NCI-H1048 (cell line): ENCODE measurements around the gene GPR132.
"Not testable (repeated sequence)": the region's sequence is repeated elsewhere in the genome, so short reads cannot be mapped to it uniquely, and the experiment has no call there.

Experiments used
- DNase-seq: peaks from one replicate; lab custom pipeline; 2025; lab: John Stamatoyannopoulos, UW

Gene GPR132

GRCh38 chr14:105041841-105042765, 23.1 kb downstream of the GPR132 start:
- no peak for DNase-seq

- no peak for DNase-seq
Observed at GRCh38 chr14:105039458-105040205, 25.6 kb downstream of the GPR132 start.

GRCh38 chr14:105035616-105036015, 29.6 kb downstream of the GPR132 start:
- not testable (repeated sequence) for DNase-seq

GRCh38 chr14:105034315-105035039, 30.8 kb downstream of the GPR132 start:
- DNase-seq = no peak

- DNase-seq = not testable (repeated sequence)
Observed at GRCh38 chr14:105033412-105033900, 31.8 kb downstream of the GPR132 start.

- DNase-seq = not testable (repeated sequence)
Observed at GRCh38 chr14:105032451-105032901, 32.8 kb downstream of the GPR132 start.

GRCh38 chr14:105030836-105031396, 34.3 kb downstream of the GPR132 start:
- no peak for DNase-seq

- DNase-seq = no peak
Observed at GRCh38 chr14:105030194-105030593, 35.0 kb downstream of the GPR132 start.

GRCh38 chr14:105029402-105029801, 35.8 kb downstream of the GPR132 start:
- DNase-seq = no peak

GRCh38 chr14:105028251-105028927, 36.8 kb downstream of the GPR132 start:
- DNase-seq = no peak

- not testable (repeated sequence) for DNase-seq
Observed at GRCh38 chr14:105027718-105028117, 37.5 kb downstream of the GPR132 start.

GRCh38 chr14:105026802-105027563, 38.2 kb downstream of the GPR132 start:
- DNase-seq = no peak

- no peak for DNase-seq
Observed at GRCh38 chr14:105026033-105026785, 39.0 kb downstream of the GPR132 start.

GRCh38 chr14:105025429-105025828, 39.8 kb downstream of the GPR132 start:
- no peak for DNase-seq

GRCh38 chr14:105023791-105024480, 41.3 kb downstream of the GPR132 start:
- no peak for DNase-seq

GRCh38 chr14:105023144-105023543, 42.1 kb downstream of the GPR132 start:
- no peak for DNase-seq

- no peak for DNase-seq
Observed at GRCh38 chr14:105022276-105022670, 43.0 kb downstream of the GPR132 start.

- DNase-seq = no peak
Observed at GRCh38 chr14:105021656-105022275, 43.5 kb downstream of the GPR132 start.
